HG02571 (cell line): Measurements from ENCODE around the gene ST6GALNAC3.

Experiments
- ATAC-seq: cut with Tn5 transposase; IDR thresholded peaks from one replicate; pipeline ENCODE4 v1.9.1; 2021; ENCODE audit warnings: mild to moderate bottlenecking, moderate library complexity; ENCODE audit not compliant: unreplicated experiment

The ST6GALNAC3 gene

DNA sequence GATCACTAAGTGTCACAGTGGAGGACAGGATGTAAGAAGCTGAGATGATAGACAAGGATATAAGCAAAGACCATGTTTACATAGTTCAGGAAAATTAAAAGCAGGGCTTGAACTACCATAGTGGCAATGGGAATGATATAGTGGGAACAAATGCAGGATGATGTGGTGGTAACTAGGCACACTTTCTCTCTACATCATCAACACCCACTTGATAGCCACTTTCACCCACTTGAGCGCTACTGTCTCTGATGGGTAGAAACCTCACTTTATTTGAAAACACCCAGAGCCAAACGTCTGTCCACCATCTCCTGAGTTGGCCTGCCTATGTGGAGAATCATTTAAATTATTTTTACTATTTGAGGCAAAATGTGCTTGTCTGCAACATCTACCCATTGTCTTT lies 487.7 kb downstream of the ST6GALNAC3 start:
- ATAC-seq: no peak

DNA sequence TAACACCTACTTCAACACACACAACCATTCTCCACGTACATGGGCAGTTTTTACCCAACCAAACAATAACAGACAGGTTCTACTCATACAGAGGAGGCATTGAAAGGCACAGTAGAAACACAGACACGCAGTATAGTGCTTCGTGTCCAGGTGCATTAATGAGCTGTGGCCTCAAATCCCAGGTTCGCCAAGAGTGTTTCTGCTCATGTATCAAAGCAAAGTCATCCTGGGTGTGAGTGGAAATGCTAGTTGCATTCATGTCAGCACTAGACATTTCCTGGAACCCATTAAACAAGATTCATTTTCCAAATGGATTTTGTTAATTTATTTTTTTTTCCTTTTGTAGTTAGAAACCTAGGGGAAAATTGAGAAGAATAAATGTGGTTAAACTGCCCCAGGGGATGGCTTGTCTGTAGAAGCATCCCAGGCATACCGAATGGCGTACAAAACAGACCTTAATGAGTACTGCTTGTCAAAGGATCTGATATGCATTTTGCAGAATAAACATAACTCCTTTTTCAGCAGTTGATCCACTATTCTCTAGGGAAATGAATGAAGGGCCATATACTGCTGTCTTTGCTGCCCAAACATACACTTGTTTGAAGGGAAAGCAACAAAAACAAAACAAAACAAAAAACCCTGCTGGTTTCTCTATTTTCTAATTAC lies 494.2 kb downstream of the ST6GALNAC3 start:
- ATAC-seq: no peak

DNA sequence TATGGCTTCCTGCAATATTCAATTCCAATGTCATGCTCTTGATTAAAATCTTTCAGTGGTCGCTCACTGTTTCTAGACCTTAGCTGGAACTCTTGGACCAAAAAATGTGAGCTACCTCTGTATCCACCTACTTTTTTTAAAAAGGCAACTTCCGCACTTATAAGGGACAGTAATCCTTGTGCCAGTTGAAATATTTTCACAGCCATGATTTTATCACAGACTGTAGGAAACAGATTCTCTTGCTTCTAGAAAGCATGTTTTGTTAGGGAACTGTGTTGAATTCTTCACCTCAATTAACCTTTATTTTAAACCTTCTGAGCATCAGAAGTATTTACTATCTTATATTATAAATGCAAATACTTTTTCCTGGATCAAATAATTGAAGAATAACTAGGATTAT lies 496.7 kb downstream of the ST6GALNAC3 start:
- no peak for ATAC-seq

DNA sequence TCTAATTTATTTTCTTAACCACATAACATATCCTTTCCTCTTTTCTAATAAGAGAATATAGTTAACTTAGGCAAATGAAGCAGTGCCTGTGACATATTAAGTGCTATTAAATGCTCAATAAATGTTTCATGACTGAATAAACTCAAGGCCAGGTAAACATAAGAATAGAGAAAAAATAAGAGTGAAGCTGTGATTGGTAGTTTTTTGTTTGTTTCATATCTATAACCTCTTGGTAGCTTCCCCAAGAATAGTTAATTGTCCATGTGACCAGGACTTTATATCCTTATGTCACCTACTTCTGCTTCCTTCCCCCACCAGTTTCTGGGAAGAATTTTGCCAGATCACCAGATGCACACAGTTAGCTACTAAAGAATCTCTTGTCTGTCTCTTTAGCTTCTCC lies 497.7 kb downstream of the ST6GALNAC3 start:
- ATAC-seq: no peak

DNA sequence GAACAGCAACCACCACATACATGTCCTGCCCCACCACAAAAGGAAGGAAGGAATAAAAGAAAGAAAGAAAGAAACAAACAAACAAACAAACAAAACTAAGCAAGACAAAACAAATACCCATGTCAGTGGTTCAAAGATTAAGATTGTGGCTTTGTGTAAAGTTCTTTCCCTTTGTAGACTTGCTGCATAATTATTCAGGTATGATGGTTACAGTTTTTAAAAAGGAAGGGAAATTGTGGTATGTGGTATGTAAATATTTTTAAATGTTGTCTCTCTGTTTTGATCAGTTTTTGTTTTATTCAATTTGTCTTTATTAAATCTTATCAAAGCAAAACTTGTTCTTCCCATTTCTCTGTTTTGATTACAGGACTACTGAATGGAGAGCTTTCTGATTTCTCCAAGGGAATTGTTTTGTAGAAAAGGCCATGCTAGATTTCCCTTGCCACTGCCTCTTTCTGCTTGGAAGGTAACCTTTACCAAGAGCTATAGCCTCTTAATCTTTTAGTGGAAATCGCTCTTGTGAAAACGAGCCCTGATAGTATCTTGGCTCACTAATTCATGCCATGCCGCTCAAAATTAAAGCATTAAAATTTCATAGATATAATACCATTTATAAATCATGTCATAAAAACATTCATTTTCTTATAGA lies 502.5 kb downstream of the ST6GALNAC3 start:
- no peak for ATAC-seq

DNA sequence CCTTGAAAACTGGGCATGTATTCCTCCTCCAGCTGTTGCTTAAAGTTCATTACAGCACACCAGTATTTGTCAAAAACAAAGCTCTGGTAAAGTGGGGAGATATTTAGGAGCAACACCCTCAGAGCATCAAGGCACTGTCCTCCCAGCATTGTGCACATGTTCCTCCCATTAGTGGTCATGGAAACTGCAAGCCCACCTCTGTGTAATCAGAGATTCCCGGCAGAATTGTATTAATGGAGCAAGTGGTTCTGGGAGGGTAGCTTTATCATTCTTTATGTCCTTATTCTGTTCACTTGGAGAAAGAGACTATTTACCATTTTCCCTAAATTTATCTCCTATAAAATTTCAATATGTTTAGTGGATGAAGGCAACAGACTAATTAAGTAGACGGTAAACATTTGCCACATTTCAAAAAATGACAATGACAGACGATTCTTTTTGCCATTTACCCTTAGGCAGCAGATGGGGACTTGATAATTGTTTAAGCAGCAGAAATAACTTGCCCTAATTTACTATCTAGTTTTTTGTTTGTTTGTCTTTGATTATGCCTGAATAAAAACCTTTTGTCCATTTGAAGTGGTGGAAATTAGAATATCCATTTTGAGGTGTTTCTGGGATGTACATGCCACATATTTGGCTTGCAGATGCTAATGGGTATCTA lies 503.1 kb downstream of the ST6GALNAC3 start:
- no peak for ATAC-seq

DNA sequence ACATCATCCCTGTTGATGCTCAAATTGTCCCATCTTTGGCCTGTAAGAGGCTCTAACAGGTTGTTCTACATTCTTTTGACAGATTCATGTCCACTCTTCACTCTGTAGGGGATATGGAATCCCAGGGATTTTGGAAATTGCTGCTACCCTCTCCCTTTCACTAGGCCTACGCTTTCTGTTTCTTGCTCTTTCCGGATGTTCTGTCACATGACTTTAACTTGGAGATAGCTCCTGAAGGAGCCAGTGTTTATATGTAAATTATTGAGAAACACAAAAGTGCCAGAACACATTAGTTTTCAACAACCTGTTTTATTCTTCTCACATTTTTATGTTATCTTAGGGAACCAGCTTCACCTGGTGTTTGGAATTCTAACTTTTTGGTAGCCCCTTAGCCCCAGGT lies 505.7 kb downstream of the ST6GALNAC3 start:
- ATAC-seq: no peak

GRCh38 chr1:76581712-76582111 lies 507.2 kb downstream of the ST6GALNAC3 start:
- ATAC-seq: no peak

GRCh38 chr1:76583235-76583868 lies 508.8 kb downstream of the ST6GALNAC3 start:
- no peak for ATAC-seq

GRCh38 chr1:76583875-76584477 lies 509.4 kb downstream of the ST6GALNAC3 start:
- no peak for ATAC-seq

GRCh38 chr1:76585980-76586674 lies 511.6 kb downstream of the ST6GALNAC3 start:
- ATAC-seq: no peak

GRCh38 chr1:76587212-76587611 lies 512.7 kb downstream of the ST6GALNAC3 start:
- no peak for ATAC-seq

GRCh38 chr1:76591461-76591860 lies 516.9 kb downstream of the ST6GALNAC3 start:
- ATAC-seq: no peak

GRCh38 chr1:76591963-76592362 lies 517.4 kb downstream of the ST6GALNAC3 start:
- ATAC-seq: no peak

DNA sequence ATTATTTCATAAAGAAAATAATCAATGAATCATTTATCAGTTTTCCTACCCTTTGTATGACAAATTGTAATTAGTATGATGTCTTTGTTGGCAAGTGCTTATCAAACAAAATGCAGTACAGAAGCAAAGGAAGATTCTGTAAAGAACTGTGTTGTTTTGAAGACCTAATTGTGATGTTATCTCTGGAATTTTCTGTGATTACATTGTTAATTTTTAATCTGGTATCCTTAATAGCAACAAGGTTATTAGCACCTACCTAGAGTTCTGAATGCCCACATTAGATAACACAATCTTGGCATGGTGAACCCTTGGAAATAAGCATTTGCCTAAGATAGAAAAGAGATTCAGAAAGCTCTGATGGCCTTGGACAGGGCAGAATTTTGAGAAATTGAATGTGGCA lies 518.6 kb downstream of the ST6GALNAC3 start:
- ATAC-seq: no peak

- ATAC-seq: no peak
Measured at GRCh38 chr1:76593618-76594017, 519.1 kb downstream of the ST6GALNAC3 start.

GRCh38 chr1:76595024-76595423 lies 520.5 kb downstream of the ST6GALNAC3 start:
- ATAC-seq: no peak

- ATAC-seq: no peak
Measured at GRCh38 chr1:76601465-76601864, 526.9 kb downstream of the ST6GALNAC3 start.

GRCh38 chr1:76607717-76608116 lies 533.2 kb downstream of the ST6GALNAC3 start:
- no peak for ATAC-seq

- ATAC-seq: no peak
Measured at GRCh38 chr1:76611770-76612445, 537.4 kb downstream of the ST6GALNAC3 start.
